ENCODE results near the gene EDA. TPM values are rescaled to one million over a fixed set of nuclear protein-coding genes. Genes with fewer than 3 reads are reported as not detected.
"Not testable (repeated sequence)": the region's sequence is repeated elsewhere in the genome, so short reads cannot be mapped to it uniquely, and the experiment has no call there.

Gene EDA
- total RNA-seq, 1 donor from 2014 or later: 2.0 TPM

- FAIRE-seq (no peak), DNase-seq (ENCODE audit: low spot score in 2 of 2) (no peak)
Observed at GRCh38 chrX:69919749-69920148, 303.8 kb downstream of the EDA start.

- no peak for FAIRE-seq
Observed at GRCh38 chrX:69932323-69932722, 316.4 kb downstream of the EDA start.

GRCh38 chrX:69948276-69948797 lies 332.4 kb downstream of the EDA start:
- FAIRE-seq (no peak), DNase-seq (ENCODE audit: low spot score in 2 of 2) (no peak)

More at GRCh38 chrX:69932323-69932722, 316.4 kb downstream of the EDA start:
- no peak for DNase-seq (ENCODE audit: low spot score in 2 of 2)

GRCh38 chrX:69951753-69952152 lies 335.8 kb downstream of the EDA start:
- FAIRE-seq: no peak
- DNase-seq (ENCODE audit: low spot score in 2 of 2): no peak

- DNase-seq (ENCODE audit: low spot score in 2 of 2): no peak
- no peak for FAIRE-seq
Observed at GRCh38 chrX:69959712-69960111, 343.8 kb downstream of the EDA start.

GRCh38 chrX:69961365-69962072 lies 345.6 kb downstream of the EDA start:
- DNase-seq (ENCODE audit: low spot score in 2 of 2): no peak
- FAIRE-seq: no peak

GRCh38 chrX:69968950-69969349 lies 353.0 kb downstream of the EDA start:
- no peak for DNase-seq (ENCODE audit: low spot score in 2 of 2)
- no peak for FAIRE-seq

GRCh38 chrX:69969460-69969859 lies 353.5 kb downstream of the EDA start:
- DNase-seq (ENCODE audit: low spot score in 2 of 2) (no peak), FAIRE-seq (no peak)

GRCh38 chrX:69987691-69988090 lies 371.8 kb downstream of the EDA start:
- DNase-seq (ENCODE audit: low spot score in 2 of 2) (no peak), FAIRE-seq (no peak)

- FAIRE-seq (no peak), DNase-seq (ENCODE audit: low spot score in 2 of 2) (no peak)
Observed at GRCh38 chrX:69988955-69989394, 373.1 kb downstream of the EDA start.

- no peak for FAIRE-seq
- no peak for DNase-seq (ENCODE audit: low spot score in 2 of 2)
Observed at GRCh38 chrX:69991685-69992084, 375.8 kb downstream of the EDA start.

GRCh38 chrX:69993494-69993893 lies 377.6 kb downstream of the EDA start:
- DNase-seq (ENCODE audit: low spot score in 2 of 2): no peak
- no peak for FAIRE-seq

GRCh38 chrX:69995362-69996112 lies 379.6 kb downstream of the EDA start:
- FAIRE-seq: no peak
- DNase-seq (ENCODE audit: low spot score in 2 of 2): no peak

GRCh38 chrX:69996113-69996468 lies 380.2 kb downstream of the EDA start:
- DNase-seq (ENCODE audit: low spot score in 2 of 2): no peak
- no peak for FAIRE-seq

GRCh38 chrX:69998299-69998698 lies 382.4 kb downstream of the EDA start:
- not testable (repeated sequence) for FAIRE-seq; DNase-seq (ENCODE audit: low spot score in 2 of 2)

GRCh38 chrX:70001269-70001668 lies 385.4 kb downstream of the EDA start:
- no peak for DNase-seq (ENCODE audit: low spot score in 2 of 2)
- FAIRE-seq: no peak

GRCh38 chrX:70001708-70002341 lies 385.9 kb downstream of the EDA start:
- no peak for FAIRE-seq
- DNase-seq (ENCODE audit: low spot score in 2 of 2): no peak

- FAIRE-seq: no peak
- no peak for DNase-seq (ENCODE audit: low spot score in 2 of 2)
Observed at GRCh38 chrX:70007946-70008345, 392.0 kb downstream of the EDA start.

GRCh38 chrX:70009049-70009448 lies 393.1 kb downstream of the EDA start:
- DNase-seq (ENCODE audit: low spot score in 2 of 2) (no peak), FAIRE-seq (no peak)

- DNase-seq (ENCODE audit: low spot score in 2 of 2) (no peak), FAIRE-seq (no peak)
Observed at GRCh38 chrX:70009970-70010369, 394.1 kb downstream of the EDA start.

GRCh38 chrX:70012756-70013155 lies 396.8 kb downstream of the EDA start:
- FAIRE-seq (no peak), DNase-seq (ENCODE audit: low spot score in 2 of 2) (no peak)
